HG03139 (cell line): Measurements from ENCODE around the gene PRSS57.
"Not testable (repeated sequence)": the region's sequence is repeated elsewhere in the genome, so short reads cannot be mapped to it uniquely, and the experiment has no call there.

ENCODE experiments used
- ATAC-seq: cut with Tn5 transposase; IDR thresholded peaks from one replicate; pipeline ENCODE4 v1.9.1; 2021; ENCODE audit not compliant: unreplicated experiment

PRSS57 gene

DNA sequence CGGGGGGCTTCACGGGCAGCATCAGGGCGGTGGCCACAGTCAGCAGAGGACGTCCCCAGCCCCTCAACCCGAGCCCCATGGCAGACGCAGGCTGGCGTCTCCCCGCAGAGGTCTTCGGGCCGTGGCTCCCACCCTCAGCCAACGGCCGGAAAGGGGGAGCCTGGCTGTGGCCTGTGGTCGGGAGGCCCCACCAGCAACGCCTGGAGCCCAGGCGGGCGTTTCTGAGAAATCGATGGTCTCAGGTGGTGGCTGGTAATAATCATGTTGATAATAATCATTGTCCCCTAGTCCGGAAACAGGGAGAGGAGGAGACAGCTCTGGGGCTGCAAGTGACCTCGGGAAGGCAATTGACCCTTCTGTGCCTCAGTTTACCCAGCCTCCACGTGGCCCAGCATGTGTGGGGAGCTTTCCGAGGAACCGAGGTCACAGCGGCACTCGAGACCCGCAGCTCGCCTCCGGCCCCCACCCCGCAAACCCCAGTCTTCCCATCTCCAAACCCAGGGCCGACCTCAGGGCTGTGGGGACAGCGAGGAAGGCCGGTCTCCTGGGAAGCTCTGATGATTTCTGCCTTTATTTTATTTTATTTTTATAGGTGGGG lies at the start of gene PRSS57:
Gene PRSS57 (minus strand): TSS at position 101 of the 598 bp plus-strand sequence. CDS start 22 bp downstream, at position 79.
- ATAC-seq, result no peak

DNA sequence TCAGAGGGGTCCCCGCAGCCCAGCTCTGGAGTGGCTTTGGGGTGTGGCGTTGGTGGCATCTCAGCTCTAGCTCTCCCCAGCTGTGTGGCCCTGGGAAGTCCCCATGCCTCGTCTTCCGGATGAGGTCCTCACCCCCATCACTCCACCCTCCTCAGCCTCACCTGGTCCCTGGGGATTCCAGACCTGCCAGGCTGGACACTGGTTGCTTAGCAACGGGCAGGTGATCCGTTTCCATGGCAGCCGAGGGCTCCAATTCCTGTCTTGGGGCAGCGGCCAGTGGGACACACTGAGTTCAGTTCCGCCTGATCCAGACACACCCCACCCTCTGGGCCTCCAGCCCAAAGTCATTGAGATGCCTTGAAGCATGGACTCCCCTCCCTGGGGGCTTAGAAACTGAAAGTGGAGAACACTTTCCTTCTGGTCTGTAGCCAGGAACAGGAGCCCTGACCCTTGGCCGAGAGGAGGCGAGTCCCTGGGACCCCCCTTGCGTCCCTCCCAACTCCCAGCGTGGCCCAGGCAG lies 48.0 kb upstream of the PRSS57 start:
- ATAC-seq, result no peak

DNA sequence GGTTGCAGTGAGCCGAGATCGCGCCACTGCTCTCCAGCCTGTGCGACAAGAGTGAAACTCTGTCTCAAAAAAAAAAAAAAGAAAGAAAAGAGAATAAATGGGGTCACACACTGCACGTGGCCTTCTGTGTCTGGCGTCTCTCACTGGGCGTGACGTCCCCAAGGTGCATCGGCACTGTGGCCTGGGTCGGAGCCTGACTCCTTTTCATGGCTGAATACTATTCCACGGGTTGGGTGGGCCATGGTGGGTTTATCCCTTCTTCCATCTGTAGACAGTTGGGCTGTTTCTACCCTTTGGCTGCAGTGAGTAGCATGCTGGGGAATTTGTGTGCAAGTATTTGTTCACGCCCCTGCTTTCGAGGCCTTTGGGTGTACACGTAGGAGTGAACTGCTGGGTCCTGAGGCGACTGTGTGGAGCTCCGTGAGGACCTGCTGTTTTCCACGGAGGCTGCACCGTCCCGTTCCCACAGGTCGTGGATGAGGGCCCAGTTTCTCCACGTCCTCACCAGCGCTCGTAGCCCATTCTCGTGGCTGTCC lies 47.4 kb upstream of the PRSS57 start:
- no peak for ATAC-seq

DNA sequence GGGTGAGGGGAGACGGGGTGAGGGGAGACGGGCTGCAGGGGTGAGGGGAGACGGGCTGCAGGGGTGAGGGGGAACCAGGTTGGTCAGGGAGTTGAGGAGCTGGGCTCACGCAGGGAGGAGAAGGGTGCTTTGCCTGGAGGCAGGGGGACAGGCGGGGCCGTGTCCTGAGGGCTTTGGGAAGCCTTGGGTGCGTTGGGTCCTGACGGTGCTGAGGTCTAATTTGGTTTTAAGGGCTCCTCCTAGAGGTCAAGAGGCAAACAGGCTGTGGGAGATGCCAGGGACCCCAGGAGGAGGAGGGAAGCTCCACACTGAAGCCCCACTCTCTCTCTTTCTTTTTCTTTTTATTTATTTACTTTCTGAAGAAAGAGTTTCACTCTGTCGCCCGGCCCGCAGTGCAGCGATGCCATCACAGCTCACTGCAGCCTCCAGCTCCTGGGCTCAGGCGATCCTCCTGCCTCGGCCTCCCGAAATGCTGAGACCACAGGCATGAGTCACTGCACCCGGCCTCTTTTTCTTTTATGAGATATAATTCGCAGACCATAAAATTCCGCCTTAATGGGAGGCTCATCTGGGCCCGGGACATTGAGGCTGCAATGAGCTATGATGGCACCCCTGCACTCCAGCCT lies 46.4 kb upstream of the PRSS57 start:
- ATAC-seq, result no peak

DNA sequence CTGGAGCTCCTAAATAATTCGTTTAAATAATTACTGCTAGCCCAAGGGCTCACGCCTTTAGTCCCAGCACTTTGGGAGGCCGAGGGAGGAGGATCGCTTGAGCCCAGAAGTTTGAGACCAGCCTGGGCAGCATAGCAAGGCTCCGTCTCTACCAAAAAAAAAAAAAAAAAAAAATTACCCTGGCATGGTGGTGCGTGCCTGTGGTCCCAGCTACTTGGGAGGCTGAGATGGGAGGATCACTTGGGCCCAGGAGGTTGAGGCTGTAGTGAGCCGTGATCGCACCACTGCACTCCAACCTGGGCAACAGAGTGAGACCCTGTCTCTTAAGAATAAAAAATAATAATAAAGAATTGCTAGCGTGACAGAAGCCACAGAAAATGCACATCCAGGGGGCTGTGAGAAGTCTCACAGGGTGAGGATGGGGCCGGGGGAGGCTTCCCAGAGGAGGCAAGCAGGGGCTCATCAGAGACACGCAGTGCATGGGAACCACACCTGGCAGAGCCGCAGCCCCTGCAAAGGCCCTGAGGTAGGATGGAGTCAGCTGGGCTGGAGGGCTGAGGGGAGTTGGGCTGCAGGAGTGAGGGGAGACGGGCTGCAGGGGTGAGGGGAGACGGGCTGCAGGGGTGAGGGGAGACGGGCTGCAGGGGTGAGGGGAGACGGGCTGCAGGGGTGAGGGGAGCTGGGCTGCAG lies 45.7 kb upstream of the PRSS57 start:
- ATAC-seq, result not testable (repeated sequence)

GRCh38 chr19:739998-740715 lies 44.9 kb upstream of the PRSS57 start:
- no peak for ATAC-seq

GRCh38 chr19:738509-739128 lies 43.4 kb upstream of the PRSS57 start:
- no peak for ATAC-seq

DNA sequence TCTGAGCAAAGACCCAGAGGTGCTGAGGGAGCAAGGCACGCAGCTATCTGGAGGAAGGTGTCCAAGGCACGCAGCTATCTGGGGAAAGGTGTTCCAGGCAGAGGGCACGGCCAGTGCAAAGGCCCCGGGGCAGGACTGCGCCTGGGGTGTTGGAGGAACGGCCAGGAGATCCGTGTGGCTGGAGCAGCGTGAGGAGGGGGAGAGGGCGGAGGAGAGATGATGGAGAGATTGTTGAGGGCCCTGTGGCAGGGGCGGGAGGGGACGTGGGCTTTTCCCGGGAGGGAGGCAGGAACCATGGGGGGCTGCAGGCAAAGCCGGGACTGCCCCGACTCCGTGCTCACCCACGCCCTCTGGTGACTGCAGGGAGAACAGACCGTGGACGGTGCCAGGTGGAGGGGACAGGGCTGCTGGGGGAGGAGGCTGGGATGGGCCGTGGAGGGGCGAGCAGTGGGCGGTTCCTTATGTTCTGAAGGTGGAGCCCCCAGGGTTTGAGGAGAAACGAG lies 42.4 kb upstream of the PRSS57 start:
- ATAC-seq, result no peak

- no peak for ATAC-seq
Observed at GRCh38 chr19:736125-736524, 40.9 kb upstream of the PRSS57 start.

DNA sequence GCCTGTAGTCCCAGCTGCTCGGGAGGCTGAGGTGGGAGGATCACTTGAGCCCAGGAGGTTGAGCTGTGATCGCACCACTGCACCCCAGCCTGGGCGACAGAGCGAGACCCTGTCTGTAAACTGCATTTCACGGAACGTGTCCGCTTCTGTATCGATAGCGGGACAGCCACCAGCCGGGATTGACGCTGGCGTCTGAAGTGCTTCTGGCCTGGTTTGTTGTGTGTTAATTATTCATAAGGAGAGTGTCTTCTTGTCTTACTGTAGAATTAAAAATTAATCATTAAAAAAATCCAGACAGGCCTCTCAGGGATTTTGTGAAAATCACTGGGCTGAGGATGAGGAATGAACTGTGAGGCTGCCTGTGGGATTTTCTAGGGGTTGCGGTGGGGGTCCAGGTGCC lies 39.5 kb upstream of the PRSS57 start:
- no peak for ATAC-seq

GRCh38 chr19:732148-733069 lies 37.2 kb upstream of the PRSS57 start:
- ATAC-seq, result no peak

- no peak for ATAC-seq
Observed at GRCh38 chr19:731000-731399, 35.7 kb upstream of the PRSS57 start.

GRCh38 chr19:729965-730668 lies 34.9 kb upstream of the PRSS57 start:
- no peak for ATAC-seq

DNA sequence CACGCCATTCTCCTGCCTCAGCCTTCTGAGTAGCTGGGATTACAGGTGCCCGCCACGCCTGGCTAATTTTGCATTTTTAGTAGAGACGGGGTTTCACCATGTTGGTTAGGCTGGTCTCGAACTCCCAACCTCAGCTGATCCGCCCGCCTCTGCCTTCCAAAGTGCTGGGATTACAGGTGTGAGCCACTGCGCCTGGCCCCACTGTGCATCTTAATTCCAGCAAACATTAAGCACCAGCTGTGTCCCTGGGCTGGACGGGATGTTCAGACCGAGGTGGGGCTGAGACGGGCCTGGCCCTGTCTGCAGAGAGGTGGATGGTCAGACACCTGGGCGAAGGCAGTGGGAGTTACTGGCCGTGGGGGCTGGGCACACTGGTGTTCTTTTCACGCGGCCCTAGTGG lies 34.3 kb upstream of the PRSS57 start:
- ATAC-seq, result not testable (repeated sequence)

DNA sequence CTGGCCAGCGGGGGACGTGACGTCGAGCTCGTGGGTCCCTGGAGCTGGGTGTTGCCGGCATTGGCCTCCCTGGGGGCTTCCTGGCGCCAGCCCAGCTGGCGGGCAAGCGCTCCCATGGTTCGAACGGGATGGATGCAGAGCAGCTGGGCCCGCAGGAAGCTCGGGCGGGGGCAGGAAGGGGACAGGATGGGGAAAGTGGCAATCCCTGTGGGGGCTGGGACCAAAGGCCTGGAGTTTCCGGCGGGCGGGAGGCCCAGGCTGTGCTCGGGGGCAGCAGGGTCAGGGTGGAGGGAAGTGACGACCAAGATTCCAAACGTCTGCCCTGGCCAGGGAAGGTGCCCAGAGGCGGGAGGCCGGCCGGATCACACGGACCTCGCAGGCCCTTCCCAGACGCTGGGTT lies 32.8 kb upstream of the PRSS57 start:
- ATAC-seq, result no peak

- no peak for ATAC-seq
Observed at GRCh38 chr19:726993-727956, 32.0 kb upstream of the PRSS57 start.

DNA sequence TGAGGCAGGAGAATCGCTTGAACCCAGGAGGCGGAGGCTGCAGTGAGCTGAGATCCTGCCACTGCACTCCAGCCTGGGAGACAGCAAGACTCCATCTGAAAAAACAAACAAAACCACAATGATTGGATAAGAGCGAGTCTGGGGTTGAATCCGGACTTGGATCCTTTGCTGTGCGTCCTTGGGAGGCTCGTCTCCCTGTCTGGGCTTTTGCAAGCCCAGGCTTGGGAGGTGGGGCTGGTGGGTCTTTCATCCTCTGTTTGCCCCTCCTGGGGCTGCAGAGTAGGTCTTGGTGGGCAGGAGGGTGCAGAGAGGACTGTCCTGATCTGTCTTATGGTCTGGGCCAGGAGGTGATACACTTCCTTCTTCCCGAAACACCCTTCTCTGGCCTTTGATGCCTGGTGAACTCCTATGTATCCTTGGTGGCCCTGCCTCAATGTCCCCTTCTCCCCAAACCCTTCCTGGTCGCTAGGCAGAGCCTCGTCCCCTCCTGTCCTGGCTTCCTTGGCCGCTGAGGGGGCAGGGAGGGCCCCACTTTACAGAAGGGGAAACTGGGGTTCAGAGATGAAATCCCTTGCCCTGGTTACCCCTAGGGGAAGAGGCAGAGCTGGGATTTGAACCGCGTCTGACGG lies 30.3 kb upstream of the PRSS57 start:
- no peak for ATAC-seq
